Measurements from ENCODE around the gene ZFP90. TPM values are rescaled to one million over a fixed set of nuclear protein-coding genes. Genes with fewer than 3 reads are reported as not detected.

ZFP90 gene
- total and polyA plus RNA-seq, 9 of the 15 experiments (the other 6 are each of a cell fraction or from before 2014, with no cell fraction given), result 0.66 to 2.9 (median 2.3) TPM

DNA sequence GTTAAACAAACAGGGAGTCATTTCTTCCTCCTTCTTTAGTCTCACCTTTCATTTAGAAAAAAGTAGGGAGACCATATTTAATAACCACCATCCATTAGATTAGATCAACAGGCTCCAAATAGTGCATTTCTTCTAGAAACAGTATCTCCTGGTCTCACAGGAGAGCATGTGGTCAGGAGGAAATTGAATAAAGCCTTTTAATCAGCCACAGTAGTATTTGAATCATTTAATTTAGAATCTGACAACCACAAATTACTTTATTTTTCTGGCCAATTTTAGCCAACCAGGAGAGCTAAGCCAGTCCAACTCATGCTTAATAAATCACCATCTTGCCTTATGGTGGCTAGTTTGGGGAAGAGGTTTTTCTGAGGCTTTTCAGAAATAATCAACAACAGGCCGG lies 26.3 kb upstream of the ZFP90 start (continued):
- TF ChIP-seq MYBL2 (IDR thresholded peaks at IDR 0.05; ENCODE audit: low read depth) (no peak), MYBL2 (CRISPR knock-in tag; IDR thresholded peaks at IDR 0.05; ENCODE audit: borderline replicate concordance) (no peak)

- intact Hi-C loops (cut with micrococcal nuclease) (no loop called here), in situ Hi-C loops (cut with MboI) (no loop called here)
- Histone ChIP-seq H2AFZ (ENCODE audit: low read depth, low read length) (no peak overlapping the region), H3K36me3 (ENCODE audit: control insufficient read depth, insufficient read depth, low read length) (no peaks in the 10 kb centered on the region), H3K79me2 (ENCODE audit: control insufficient read depth, insufficient read depth, low read length) (no peaks in the 10 kb centered on the region), H3K4me2 (ENCODE audit: insufficient read depth, low read length) (no peak overlapping the region), H4K20me1 (replicated peaks; ENCODE audit: control insufficient read depth, insufficient read depth, low read length) (no peaks in the 10 kb centered on the region), H3K27ac (ENCODE audit: extremely low read depth, low read depth, low read length) (no peak overlapping the region), H3K4me3 (no peak overlapping the region), H3K9me1 (ENCODE audit: control insufficient read depth, insufficient read depth, low read length) (no peaks in the 10 kb centered on the region), H3K9ac (ENCODE audit: insufficient read depth in 1 of 2, low read depth in 2 of 2, low read length in 2 of 2) (no peak overlapping the region), H3K9me3 (replicated peaks; ENCODE audit: control insufficient read depth, insufficient read depth, low read depth, low read length) (no peaks in the 10 kb centered on the region), H3K27me3 (ENCODE audit: control insufficient read depth in 2 of 2, insufficient read depth in 2 of 2, low read length in 2 of 2) (peaks cover 2 to 35% of the 10 kb centered on the region in 2 experiments; a peak in 3 of 5 replicates), H3K4me1 (replicated peaks in 1 of 2; ENCODE audit: control insufficient read depth in 2 of 2, insufficient read depth in 2 of 2, low read length in 2 of 2) (peaks cover 0 to 6% of the 10 kb centered on the region in 2 experiments; a peak in 2 of 5 replicates)
- no peak for FAIRE-seq
- no peak for DNase-seq (ENCODE audit: extremely low read depth in 1 of 4, low spot score in 3 of 4)
- BruUV-seq (replicated peaks), result no TSS peak
- ATAC-seq, result no peak
- POLR2A ChIA-PET, result interaction anchor here (0.6 kb wide), 1 partner anchor 114 kb away, joined by 3 read pairs; no protein-coding TSS in a partner anchor
- WGBS (ENCODE audit: insufficient coverage, low coverage, missing lambda C conversion rate), result 0% methylated on average over 3 of the region's 3 CpGs
- no peak for TF ChIP-seq ZNF165 (CRISPR knock-in tag; IDR thresholded peaks at IDR 0.05; ENCODE audit: borderline replicate concordance)
- no peak for TF ChIP-seq MBD2 (IDR thresholded peaks at IDR 0.05; ENCODE audit: borderline replicate concordance, low read depth)
- TF ChIP-seq HMG20A (CRISPR knock-in tag; conservative IDR thresholded peaks at IDR 0.05), result no peak
- TF ChIP-seq SREBF1 (IDR thresholded peaks at IDR 0.05; ENCODE audit: borderline replicate concordance, low read depth, low read length), result no peak
- TF ChIP-seq ZNF507 (tag; conservative IDR thresholded peaks at IDR 0.05), result no peak
- TF ChIP-seq, protein P1, sequence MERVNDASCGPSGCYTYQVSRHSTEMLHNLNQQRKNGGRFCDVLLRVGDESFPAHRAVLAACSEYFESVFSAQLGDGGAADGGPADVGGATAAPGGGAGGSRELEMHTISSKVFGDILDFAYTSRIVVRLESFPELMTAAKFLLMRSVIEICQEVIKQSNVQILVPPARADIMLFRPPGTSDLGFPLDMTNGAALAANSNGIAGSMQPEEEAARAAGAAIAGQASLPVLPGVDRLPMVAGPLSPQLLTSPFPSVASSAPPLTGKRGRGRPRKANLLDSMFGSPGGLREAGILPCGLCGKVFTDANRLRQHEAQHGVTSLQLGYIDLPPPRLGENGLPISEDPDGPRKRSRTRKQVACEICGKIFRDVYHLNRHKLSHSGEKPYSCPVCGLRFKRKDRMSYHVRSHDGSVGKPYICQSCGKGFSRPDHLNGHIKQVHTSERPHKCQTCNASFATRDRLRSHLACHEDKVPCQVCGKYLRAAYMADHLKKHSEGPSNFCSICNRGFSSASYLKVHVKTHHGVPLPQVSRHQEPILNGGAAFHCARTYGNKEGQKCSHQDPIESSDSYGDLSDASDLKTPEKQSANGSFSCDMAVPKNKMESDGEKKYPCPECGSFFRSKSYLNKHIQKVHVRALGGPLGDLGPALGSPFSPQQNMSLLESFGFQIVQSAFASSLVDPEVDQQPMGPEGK (CRISPR knock-in tag; IDR thresholded peaks at IDR 0.05; ENCODE audit: borderline replicate concordance), result no peak
- no peak for TF ChIP-seq POLR3A (IDR thresholded peaks at IDR 0.05; ENCODE audit: borderline replicate concordance, extremely low read depth, insufficient read depth, insufficient read length)
- no peak for TF ChIP-seq ESRRB (CRISPR knock-in tag; IDR thresholded peaks at IDR 0.05; ENCODE audit: borderline replicate concordance)
- no peak for TF ChIP-seq LARP7 (IDR thresholded peaks at IDR 0.05)
- CTCF ChIA-PET (ENCODE audit: low intra/inter-chr PET ratio), result no interaction called here
Observed at GRCh38 chr16:68514511-68514910, 24.6 kb upstream of the ZFP90 start.

Measured in K562 (cell line).